Measurements from ENCODE around the gene HSD17B10.

The HSD17B10 gene

DNA sequence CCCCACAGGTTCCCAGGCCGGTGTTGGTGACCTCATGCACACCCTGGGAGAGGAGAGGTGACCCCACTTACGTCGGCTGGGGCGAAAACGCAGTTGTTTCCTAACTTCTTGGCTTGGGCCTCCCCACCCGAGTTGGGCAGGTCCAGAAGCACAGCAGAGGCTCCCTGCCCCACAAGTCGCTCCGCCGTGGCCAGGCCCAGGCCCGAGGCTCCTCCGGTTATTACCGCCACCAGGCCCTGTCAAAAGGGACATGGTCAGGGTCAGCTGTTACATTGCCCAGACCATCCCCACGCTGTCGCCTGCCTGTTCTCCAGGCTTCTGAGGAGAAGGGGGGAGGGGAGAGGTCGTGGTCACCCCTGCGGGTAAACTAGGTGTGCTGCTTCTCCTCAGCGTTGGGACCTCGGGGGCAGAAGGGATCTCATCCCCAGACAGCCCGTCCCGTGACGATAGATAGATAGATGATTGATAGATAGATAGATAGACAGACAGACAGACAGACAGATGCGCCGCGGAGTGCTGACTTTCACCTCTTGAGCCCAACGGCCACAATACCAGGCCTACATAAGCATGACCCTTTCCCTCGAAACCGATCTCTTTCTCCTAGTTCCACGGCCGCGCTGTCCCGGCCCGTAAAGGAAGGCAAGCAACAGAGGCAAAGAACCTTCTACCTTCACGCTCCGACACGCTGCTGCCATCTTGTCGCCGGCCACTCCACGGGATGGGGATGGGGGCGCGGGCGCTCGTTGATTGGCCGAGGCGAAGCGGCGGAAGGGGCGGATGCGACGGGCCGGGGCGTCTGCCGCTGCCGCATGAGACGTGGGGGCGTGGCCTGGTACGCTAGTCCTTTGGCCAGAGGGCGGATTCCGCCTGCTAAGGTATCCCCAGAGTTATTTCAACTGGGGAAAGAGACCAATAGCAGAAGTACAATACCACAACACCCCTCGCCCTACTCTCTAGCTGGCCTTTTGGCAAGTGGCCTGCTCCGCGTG, at the start of gene HSD17B10:
Gene HSD17B10 (minus strand): TSS at position 720 of the 989 bp plus-strand sequence. CDS start 25 bp downstream, at position 695.
- TF ChIP-seq, protein P1, sequence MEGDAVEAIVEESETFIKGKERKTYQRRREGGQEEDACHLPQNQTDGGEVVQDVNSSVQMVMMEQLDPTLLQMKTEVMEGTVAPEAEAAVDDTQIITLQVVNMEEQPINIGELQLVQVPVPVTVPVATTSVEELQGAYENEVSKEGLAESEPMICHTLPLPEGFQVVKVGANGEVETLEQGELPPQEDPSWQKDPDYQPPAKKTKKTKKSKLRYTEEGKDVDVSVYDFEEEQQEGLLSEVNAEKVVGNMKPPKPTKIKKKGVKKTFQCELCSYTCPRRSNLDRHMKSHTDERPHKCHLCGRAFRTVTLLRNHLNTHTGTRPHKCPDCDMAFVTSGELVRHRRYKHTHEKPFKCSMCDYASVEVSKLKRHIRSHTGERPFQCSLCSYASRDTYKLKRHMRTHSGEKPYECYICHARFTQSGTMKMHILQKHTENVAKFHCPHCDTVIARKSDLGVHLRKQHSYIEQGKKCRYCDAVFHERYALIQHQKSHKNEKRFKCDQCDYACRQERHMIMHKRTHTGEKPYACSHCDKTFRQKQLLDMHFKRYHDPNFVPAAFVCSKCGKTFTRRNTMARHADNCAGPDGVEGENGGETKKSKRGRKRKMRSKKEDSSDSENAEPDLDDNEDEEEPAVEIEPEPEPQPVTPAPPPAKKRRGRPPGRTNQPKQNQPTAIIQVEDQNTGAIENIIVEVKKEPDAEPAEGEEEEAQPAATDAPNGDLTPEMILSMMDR (IDR thresholded peaks at IDR 0.05): no peak

GRCh38 chrX:53483416-53483815, 49.2 kb upstream of the HSD17B10 start:
- TF ChIP-seq, protein P1 (IDR thresholded peaks at IDR 0.05): no peak

DNA sequence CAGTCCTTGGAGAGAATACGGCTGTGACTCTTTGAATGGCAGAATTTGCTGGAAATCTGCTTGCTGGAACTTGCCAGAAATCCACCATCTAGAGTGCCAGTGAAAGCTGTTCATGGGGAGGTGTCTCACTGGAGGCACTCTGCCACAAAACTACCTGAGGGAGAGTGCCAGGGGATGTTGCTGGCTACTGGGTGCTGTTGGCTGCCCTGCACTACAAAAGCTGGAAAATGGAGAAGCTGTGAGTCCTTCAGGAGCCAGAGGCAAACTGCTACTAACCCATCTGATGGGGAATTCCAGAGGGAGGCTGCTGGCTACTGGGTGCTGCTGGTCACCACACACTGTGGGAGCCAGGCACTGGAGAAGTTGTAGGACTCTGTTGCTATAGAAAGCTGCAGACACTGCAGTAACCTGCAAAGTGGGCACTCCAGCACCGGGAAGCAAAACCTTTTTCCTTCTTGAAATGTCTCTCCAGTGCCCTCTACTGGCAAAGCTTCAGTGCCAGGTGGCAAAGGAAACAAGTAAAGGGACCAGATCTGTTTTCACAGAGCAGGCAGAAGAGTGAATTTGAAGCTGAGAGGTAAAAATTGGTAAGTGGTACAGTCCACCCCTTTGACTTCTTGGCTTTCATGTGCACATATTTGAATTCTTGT, 47.8 kb upstream of the HSD17B10 start:
- TF ChIP-seq, protein P1 (IDR thresholded peaks at IDR 0.05): peak; percentile 65

GRCh38 chrX:53481093-53481492, 46.9 kb upstream of the HSD17B10 start:
- TF ChIP-seq, protein P1 (IDR thresholded peaks at IDR 0.05): peak; percentile 53

DNA sequence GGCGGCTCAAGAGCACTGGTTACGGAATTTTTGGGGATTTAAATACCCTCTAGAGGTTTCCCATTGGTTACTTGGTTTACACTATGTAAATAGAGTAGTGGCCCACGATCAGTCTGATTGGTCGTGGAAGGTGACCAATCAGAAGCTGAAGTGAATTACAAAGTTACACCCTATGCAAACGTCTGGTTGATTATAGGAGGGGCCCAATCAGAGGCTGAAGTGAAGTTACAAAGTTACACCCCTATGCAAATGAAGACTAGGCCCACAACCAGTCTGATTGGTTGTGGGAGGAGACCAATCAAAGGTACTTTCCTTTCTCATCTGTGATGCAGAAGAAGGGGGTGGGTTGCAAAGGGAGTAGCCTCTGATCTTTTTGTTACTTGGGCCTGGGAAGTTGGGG, 45.1 kb upstream of the HSD17B10 start:
- TF ChIP-seq, protein P1 (IDR thresholded peaks at IDR 0.05): no peak

- TF ChIP-seq, protein P1 (IDR thresholded peaks at IDR 0.05): no peak
These were observed 42.2 kb upstream of the HSD17B10 start for GRCh38 chrX:53476371-53476770.

- TF ChIP-seq, protein P1 (IDR thresholded peaks at IDR 0.05): no peak
These were observed 40.5 kb upstream of the HSD17B10 start for GRCh38 chrX:53474707-53475106.

Measured in LNCAP (cell line).